Measurements from ENCODE around the gene TERT. TPM values are rescaled to one million over a fixed set of nuclear protein-coding genes. Genes with fewer than 3 reads are reported as not detected.

Gene TERT
- polyA plus RNA-seq, 1 donor from 2014 or later: not detected

DNA sequence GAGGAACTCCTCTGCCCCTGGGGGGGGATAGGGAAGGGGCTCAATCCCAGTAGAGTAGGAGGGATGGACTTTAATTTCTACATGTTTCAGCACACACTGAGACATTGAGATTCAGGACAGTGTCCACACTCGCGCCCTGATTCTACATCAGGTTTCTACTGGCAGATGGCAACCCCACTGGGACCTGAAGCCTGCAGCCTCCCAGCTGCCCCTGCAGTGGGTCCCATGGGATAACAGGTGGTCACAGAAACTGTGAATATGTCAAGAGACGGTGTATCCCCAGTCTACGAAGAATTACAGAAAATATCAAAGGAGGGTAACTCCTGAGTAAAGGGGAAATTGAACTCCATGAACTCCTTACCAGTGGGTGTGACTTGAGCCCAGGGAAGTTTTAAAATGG is 2.4 kb upstream of the TERT start:
- Histone ChIP-seq H2AFZ (ENCODE audit: low read depth, low read length) (no peak overlapping the region), H3K4me3 (ENCODE audit: low read length) (no peak overlapping the region), H3K4me2 (ENCODE audit: low read length) (no peak overlapping the region), H3K27me3 (ENCODE audit: insufficient read depth, low read depth, low read length) (peaks cover 21% of the 10 kb centered on the region), H3K79me2 (replicated peaks; ENCODE audit: insufficient read depth, low read length) (no peaks in the 10 kb centered on the region), H3K9me3 (ENCODE audit: low read length) (no peaks in the 10 kb centered on the region), H4K20me1 (ENCODE audit: insufficient read depth) (no peaks in the 10 kb centered on the region), H3K9me2 (ENCODE audit: insufficient read depth, low read length) (no peaks in the 10 kb centered on the region), H3K27ac (ENCODE audit: low read length) (no peak overlapping the region), H3K36me3 (ENCODE audit: insufficient read depth, low read length) (no peaks in the 10 kb centered on the region), H3F3A (ENCODE audit: insufficient read depth, low read length, poor library complexity, severe bottlenecking) (no peaks in the 10 kb centered on the region), H3K9ac (ENCODE audit: low read length) (no peak overlapping the region)
- TF ChIP-seq, protein P1, sequence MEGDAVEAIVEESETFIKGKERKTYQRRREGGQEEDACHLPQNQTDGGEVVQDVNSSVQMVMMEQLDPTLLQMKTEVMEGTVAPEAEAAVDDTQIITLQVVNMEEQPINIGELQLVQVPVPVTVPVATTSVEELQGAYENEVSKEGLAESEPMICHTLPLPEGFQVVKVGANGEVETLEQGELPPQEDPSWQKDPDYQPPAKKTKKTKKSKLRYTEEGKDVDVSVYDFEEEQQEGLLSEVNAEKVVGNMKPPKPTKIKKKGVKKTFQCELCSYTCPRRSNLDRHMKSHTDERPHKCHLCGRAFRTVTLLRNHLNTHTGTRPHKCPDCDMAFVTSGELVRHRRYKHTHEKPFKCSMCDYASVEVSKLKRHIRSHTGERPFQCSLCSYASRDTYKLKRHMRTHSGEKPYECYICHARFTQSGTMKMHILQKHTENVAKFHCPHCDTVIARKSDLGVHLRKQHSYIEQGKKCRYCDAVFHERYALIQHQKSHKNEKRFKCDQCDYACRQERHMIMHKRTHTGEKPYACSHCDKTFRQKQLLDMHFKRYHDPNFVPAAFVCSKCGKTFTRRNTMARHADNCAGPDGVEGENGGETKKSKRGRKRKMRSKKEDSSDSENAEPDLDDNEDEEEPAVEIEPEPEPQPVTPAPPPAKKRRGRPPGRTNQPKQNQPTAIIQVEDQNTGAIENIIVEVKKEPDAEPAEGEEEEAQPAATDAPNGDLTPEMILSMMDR (IDR thresholded peaks at IDR 0.05; ENCODE audit: poor library complexity, severe bottlenecking): no peak
- TF ChIP-seq TAF1 (IDR thresholded peaks at IDR 0.05; ENCODE audit: low read depth) (no peak), MXI1 (conservative IDR thresholded peaks at IDR 0.05; ENCODE audit: poor library complexity, severe bottlenecking) (no peak), SMC3 (conservative IDR thresholded peaks at IDR 0.05; ENCODE audit: poor library complexity) (no peak), EP300 (conservative IDR thresholded peaks at IDR 0.05; ENCODE audit: poor library complexity, severe bottlenecking) (no peak), EZH2 (IDR thresholded peaks at IDR 0.05; ENCODE audit: borderline replicate concordance, insufficient read depth, low read length, poor library complexity, severe bottlenecking) (no peak)

- Histone ChIP-seq H3K27me3 (ENCODE audit: insufficient read depth, low read depth, low read length) (peaks cover 21% of the 10 kb centered on the region), H3K4me3 (ENCODE audit: low read length) (peak overlapping the region; percentile 57), H3F3A (ENCODE audit: insufficient read depth, low read length, poor library complexity, severe bottlenecking) (no peaks in the 10 kb centered on the region), H2AFZ (ENCODE audit: low read depth, low read length) (no peak overlapping the region), H3K27ac (ENCODE audit: low read length) (no peak overlapping the region), H3K9ac (ENCODE audit: low read length) (no peak overlapping the region), H3K9me2 (ENCODE audit: insufficient read depth, low read length) (no peaks in the 10 kb centered on the region), H3K79me2 (replicated peaks; ENCODE audit: insufficient read depth, low read length) (no peaks in the 10 kb centered on the region), H3K9me3 (ENCODE audit: low read length) (no peaks in the 10 kb centered on the region), H3K36me3 (ENCODE audit: insufficient read depth, low read length) (no peaks in the 10 kb centered on the region), H4K20me1 (ENCODE audit: insufficient read depth) (no peaks in the 10 kb centered on the region), H3K4me2 (ENCODE audit: low read length) (no peak overlapping the region)
- TF ChIP-seq MXI1 (conservative IDR thresholded peaks at IDR 0.05; ENCODE audit: poor library complexity, severe bottlenecking) (no peak), TAF1 (IDR thresholded peaks at IDR 0.05; ENCODE audit: low read depth) (no peak), EZH2 (IDR thresholded peaks at IDR 0.05; ENCODE audit: borderline replicate concordance, insufficient read depth, low read length, poor library complexity, severe bottlenecking) (no peak), SMC3 (conservative IDR thresholded peaks at IDR 0.05; ENCODE audit: poor library complexity) (no peak), EP300 (conservative IDR thresholded peaks at IDR 0.05; ENCODE audit: poor library complexity, severe bottlenecking) (no peak), RAD21 (conservative IDR thresholded peaks at IDR 0.05) (no peak), POLR2AphosphoS5 (IDR thresholded peaks at IDR 0.05) (no peak)
- TF ChIP-seq, protein P2, sequence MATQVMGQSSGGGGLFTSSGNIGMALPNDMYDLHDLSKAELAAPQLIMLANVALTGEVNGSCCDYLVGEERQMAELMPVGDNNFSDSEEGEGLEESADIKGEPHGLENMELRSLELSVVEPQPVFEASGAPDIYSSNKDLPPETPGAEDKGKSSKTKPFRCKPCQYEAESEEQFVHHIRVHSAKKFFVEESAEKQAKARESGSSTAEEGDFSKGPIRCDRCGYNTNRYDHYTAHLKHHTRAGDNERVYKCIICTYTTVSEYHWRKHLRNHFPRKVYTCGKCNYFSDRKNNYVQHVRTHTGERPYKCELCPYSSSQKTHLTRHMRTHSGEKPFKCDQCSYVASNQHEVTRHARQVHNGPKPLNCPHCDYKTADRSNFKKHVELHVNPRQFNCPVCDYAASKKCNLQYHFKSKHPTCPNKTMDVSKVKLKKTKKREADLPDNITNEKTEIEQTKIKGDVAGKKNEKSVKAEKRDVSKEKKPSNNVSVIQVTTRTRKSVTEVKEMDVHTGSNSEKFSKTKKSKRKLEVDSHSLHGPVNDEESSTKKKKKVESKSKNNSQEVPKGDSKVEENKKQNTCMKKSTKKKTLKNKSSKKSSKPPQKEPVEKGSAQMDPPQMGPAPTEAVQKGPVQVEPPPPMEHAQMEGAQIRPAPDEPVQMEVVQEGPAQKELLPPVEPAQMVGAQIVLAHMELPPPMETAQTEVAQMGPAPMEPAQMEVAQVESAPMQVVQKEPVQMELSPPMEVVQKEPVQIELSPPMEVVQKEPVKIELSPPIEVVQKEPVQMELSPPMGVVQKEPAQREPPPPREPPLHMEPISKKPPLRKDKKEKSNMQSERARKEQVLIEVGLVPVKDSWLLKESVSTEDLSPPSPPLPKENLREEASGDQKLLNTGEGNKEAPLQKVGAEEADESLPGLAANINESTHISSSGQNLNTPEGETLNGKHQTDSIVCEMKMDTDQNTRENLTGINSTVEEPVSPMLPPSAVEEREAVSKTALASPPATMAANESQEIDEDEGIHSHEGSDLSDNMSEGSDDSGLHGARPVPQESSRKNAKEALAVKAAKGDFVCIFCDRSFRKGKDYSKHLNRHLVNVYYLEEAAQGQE (IDR thresholded peaks at IDR 0.05; ENCODE audit: borderline replicate concordance): no peak
- TF ChIP-seq, protein P1 (IDR thresholded peaks at IDR 0.05; ENCODE audit: poor library complexity, severe bottlenecking): no peak
Measured at GRCh38 chr5:1295650-1296037, 776 bp upstream of the TERT start.

Measured in neural cell (in vitro differentiated cells).